C4-2B (cell line): ENCODE results near the gene HSPA1A.

Source experiments
- H3K27ac ChIP-seq: fragments of 450-650 bp; 2 replicates; pipeline ENCODE4 v1.5.1; 2017
- ZFX ChIP-seq: fragments of 450-650 bp; IDR thresholded peaks from 2 replicates; pipeline ENCODE4 v1.6.1; 2017
- TF ChIP-seq, protein P1 (sequence below): fragments of 450-650 bp; conservative IDR thresholded peaks from 2 replicates; pipeline ENCODE4 v1.5.1; 2017; ENCODE audit warnings: mild to moderate bottlenecking

HSPA1A gene

DNA sequence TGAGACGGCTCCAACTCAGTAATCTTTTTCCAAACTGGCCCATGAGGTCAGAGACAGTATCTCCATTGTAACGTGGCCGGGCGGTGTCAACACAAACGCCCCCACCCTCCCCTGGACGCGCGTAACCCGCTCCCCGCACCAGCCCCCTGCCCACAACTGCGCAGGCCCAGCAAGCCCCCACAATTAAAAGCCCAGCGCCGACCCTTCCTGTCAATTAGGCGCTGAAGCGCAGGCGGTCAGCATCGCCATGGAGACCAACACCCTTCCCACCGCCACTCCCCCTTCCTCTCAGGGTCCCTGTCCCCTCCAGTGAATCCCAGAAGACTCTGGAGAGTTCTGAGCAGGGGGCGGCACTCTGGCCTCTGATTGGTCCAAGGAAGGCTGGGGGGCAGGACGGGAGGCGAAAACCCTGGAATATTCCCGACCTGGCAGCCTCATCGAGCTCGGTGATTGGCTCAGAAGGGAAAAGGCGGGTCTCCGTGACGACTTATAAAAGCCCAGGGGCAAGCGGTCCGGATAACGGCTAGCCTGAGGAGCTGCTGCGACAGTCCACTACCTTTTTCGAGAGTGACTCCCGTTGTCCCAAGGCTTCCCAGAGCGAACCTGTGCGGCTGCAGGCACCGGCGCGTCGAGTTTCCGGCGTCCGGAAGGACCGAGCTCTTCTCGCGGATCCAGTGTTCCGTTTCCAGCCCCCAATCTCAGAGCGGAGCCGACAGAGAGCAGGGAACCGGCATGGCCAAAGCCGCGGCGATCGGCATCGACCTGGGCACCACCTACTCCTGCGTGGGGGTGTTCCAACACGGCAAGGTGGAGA is at the start of gene HSPA1A, which contains the start of gene HSPA1L:
Gene HSPA1A, plus strand, starts transcription at position 519 of the 814 bp plus-strand sequence. Its CDS starts 214 bp downstream, at position 733.
Gene HSPA1L, minus strand, starts transcription at position 259 of the 814 bp plus-strand sequence. CDS start 3,311 bp downstream, outside the sequence.
- no peak for TF ChIP-seq ZFX
- TF ChIP-seq, protein P1, sequence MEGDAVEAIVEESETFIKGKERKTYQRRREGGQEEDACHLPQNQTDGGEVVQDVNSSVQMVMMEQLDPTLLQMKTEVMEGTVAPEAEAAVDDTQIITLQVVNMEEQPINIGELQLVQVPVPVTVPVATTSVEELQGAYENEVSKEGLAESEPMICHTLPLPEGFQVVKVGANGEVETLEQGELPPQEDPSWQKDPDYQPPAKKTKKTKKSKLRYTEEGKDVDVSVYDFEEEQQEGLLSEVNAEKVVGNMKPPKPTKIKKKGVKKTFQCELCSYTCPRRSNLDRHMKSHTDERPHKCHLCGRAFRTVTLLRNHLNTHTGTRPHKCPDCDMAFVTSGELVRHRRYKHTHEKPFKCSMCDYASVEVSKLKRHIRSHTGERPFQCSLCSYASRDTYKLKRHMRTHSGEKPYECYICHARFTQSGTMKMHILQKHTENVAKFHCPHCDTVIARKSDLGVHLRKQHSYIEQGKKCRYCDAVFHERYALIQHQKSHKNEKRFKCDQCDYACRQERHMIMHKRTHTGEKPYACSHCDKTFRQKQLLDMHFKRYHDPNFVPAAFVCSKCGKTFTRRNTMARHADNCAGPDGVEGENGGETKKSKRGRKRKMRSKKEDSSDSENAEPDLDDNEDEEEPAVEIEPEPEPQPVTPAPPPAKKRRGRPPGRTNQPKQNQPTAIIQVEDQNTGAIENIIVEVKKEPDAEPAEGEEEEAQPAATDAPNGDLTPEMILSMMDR: no peak
- no peak within 1 kb of the TSS for H3K27ac ChIP-seq

DNA sequence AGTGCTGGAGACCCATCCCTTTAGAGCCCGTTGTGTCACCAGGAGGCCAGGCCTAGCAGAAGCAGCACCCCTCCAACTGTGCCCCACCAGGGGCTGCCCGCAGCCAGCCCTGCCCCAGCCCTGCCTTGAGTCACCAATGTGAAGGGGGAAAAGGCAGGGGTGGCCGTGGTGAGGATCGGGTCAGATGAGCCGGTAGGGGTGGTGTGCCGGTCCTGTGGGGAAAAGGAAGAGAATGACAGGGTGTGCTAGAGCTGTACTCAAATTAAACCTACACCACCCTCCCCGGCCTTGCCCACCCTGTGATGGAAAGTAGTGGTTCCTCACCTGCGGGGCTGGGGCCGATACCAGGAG is 49.8 kb upstream of the HSPA1A start:
- no peak overlapping the region for H3K27ac ChIP-seq
- no peak for TF ChIP-seq ZFX
- TF ChIP-seq, protein P1: no peak

DNA sequence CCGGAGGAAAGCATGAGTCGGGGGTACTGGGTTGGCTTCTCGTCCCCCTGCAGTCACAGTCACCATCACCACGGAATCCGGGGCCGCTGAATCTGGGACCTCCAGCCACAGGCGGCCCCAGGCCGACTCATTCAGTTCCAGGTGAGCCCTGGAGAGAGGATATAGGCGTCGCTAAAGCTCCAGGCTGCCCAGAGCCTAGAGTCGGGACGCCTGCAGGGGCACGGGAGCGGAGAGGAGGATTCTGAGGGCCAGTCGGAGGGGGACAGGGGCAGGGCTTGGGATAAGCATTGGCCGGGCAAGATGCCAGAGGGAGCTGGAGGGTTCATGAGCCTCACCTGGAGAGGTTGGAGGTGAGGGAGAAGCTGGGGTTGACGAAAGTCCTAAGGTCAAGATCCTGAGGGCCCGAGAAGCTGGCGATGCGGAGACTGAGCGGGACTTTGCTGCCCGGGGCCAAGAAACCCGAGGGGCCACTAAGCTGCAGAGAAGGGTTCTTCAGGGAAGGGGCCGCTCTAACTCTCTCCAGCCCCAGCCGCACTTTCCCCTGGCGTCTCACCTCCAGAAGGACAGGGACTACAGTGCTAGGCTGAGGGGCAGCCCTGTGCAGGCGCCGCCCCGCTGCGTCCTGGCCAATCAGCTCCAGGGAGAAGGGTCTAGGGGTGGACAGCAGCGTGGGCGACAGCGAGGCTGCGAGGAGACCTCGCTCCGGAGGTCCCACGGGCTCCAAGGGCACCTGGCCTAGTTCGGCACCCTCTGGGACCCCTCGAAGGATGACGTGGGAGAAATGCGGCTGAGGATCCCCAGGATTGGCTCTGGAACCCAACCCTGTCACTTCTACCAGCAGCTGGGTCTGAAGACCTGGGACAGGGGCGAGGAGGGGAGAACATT is 49.2 kb upstream of the HSPA1A start:
- no peak for TF ChIP-seq ZFX
- TF ChIP-seq, protein P1: no peak
- no peak overlapping the region for H3K27ac ChIP-seq

DNA sequence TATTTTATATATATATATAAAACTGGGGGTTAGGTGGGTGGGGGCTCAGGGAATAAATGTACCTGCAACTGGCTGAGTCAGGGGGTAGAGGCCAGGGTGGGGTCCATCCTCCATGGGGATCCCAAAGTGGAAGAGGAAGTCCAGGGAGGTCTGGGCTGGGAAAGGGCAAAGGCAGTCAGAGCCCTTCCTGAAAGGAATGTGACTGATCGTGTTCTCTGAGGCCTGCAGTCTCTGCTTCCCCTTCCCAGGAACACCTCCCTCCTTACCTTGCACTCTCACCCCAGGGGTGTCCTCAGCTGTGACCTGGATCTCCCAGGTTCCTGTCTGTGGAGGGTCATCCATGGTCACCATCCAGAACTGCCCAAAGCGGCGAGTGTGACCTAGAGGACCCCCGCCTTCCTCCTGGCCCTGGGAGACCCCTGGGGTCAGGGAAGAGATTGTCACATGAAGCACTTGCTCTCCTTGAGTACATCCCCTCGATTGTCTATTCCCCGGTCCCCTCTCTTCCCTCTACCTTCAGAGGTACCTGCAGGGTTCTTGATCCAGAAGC is 48.2 kb upstream of the HSPA1A start:
- H3K27ac ChIP-seq: no peak overlapping the region
- TF ChIP-seq, protein P1: no peak
- no peak for TF ChIP-seq ZFX

DNA sequence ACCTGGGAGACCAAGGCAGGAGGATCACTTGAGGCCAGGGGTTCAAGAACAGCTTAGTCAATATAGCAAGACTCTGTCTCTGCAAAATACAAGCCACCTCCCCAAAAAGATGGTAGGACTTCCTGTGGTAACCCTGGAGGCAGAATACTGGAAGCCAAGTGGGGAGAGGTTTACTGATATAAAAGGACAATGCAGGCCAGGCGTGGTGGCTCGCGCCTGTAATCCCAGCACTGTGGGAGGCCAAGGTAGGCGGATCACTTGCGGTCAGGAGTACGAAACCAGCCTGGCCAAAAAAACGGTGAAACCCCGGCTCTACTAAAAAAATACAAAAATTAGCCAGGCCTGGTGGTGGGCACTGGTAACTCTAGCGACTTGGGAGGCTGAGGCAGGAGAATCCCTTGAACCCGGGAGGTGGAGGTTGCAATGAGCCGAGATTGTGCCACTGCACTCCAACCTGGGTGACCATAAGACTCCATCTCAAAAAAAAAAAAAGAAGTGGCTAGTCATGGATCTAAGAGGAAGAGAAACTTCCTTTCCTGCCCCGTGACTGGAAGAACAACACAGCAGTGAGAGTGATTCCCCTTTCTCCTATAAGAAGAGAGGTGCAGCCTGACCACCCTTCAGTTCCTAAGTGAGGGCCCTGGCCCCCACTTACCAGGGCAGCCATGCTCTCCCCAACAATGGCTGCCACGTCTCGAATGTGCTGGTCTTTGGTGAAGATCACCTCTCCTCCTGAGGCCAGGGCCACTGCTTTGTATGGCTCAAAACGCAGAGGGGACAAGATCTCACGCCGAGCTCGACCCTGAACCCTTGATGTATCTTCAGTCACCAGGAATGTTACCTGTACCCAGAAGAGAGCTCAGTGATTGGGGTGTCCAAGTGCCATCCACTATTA is 46.7 kb upstream of the HSPA1A start:
- no peak for TF ChIP-seq ZFX
- TF ChIP-seq, protein P1: no peak
- H3K27ac ChIP-seq: no peak overlapping the region

DNA sequence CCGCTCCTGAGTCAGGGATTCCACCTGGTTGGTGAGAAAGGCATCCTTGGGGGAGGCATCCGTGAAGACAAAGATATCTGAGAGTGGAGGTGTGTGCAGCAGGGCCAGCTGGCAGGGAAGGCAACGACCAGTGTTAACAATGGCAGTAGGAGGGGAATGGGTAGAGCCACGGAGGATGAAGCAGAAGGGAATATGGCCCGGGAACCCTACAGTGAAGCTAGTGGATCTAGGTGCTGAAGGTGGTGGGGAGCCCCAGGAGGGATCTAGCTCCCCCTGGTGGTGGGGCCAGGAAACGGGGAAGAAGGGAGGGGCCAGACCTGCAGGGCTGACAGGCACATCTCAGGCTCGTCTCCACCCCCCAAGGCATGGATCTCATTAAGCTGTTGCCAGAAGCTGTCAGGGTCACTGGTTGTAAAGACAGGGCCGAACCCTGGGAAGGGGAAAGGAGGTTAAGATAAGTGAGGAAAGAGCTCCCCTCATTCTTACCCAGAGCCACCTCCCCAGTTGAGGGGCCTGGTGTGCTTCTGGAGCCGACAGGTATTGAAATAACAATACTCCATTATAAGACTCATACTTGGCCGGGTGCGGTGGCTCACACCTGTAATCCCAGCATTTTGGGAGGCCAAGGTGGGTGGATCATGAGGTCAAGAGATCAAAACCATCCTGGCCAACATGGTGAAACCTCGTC is 45.5 kb upstream of the HSPA1A start:
- no peak overlapping the region for H3K27ac ChIP-seq
- TF ChIP-seq ZFX: no peak
- TF ChIP-seq, protein P1: peak; percentile 96
